NCI-H2107 treated with DMSO at 0.1 percent for 48 hours (cell line): ENCODE results near the gene GNPNAT1.
"Not testable (repeated sequence)": the region's sequence is repeated elsewhere in the genome, so short reads cannot be mapped to it uniquely, and the experiment has no call there.

Experiments used
- DNase-seq: peaks from one replicate; lab custom pipeline; 2025; ENCODE audit not compliant: unreplicated experiment; lab: John Stamatoyannopoulos, UW

Gene GNPNAT1

DNA sequence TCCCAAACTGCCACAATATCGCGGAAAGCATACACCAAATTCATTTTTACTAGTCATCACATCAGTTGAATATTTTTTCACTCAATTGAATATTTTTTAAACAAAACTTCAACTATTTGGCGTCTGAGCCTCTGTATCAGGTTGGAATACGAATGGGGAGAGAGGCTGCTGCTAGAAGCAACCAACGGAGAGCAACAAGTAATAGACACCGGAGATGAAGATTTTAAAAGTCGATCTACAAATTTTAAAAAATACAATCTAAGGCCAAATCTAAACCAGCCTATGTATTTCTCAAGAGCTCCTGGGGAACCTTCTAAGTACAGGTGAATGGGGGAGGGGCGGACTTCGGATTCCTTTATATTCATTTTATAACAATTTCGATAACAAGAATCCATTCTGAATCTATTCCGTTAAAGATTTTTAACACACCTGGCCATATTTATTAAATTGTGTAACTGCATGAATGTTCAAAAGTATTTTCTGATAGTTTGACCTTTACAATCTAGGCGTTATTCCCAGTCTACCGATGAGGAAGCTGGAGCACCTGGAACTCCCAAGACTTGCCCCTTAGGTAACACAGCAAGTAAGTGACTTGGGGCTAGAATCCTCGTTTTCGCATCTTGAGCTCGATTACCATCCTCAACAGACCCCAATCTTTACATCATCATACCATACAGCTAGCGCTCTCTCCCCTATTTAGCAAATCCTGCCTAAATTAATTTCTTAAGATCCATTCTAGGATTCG is 1.2 kb downstream of the GNPNAT1 start:
- DNase-seq = no peak

GRCh38 chr14:52789118-52789517 is 2.3 kb downstream of the GNPNAT1 start:
- no peak for DNase-seq

DNA sequence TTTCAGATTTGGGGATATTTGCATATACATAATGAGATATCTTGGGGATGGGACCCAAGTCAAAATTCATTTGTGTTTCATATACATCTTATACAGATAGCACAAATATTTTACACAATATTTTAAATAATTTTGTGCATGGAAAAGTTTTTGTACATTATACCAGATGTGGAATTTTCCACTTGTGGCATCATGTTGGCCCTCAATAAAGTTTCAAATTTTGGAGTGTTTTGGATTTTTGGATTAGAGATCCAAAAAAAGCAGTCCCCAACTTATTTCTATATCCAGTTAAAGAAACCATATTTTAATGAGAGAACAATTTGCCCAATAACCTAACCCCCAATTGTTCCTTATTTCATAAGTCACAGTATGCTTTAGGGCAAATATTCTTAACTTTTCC is 4.5 kb downstream of the GNPNAT1 start:
- no peak for DNase-seq

DNA sequence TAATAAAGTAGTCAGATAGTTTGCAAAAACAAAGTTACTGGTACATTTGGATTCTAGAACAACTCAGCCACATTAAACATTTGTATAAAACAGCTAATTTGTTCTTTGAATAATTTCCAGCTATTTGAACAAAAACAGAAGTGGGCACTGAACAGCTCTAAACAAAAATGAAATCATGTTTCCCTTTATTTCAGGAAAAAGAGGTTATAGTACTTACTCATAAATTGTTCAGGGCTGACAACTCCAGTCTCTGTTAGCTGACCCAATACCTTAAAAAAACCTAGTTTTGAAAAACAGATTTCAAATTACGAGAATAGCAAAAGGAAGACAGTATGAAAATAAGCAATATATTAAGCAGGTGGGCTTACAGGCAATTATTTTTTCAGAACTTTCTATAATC is 8.2 kb downstream of the GNPNAT1 start:
- DNase-seq = no peak

GRCh38 chr14:52781629-52782028 is 9.8 kb downstream of the GNPNAT1 start:
- DNase-seq = no peak

GRCh38 chr14:52780893-52781292 is 10.5 kb downstream of the GNPNAT1 start:
- no peak for DNase-seq

GRCh38 chr14:52778702-52779101 is 12.7 kb downstream of the GNPNAT1 start:
- no peak for DNase-seq

DNA sequence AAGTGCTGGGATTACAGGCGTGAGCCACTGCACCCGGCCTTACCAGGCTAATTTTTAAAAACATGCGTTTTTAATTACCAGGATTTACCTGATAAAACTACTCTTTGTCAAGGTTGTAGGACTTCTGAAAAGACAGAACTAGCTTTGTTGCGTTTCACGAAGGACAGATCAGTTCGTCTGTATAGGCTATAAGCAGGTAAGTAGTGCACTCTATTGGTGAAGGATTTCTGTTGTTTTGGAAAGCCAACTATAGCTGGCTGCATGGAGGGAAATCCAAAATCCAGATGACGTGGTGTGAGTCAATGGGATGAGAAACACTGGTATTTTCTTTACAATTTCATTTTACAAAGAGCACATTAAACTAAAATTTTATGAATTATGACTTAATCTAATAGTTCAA is 14.6 kb downstream of the GNPNAT1 start:
- no peak for DNase-seq

DNA sequence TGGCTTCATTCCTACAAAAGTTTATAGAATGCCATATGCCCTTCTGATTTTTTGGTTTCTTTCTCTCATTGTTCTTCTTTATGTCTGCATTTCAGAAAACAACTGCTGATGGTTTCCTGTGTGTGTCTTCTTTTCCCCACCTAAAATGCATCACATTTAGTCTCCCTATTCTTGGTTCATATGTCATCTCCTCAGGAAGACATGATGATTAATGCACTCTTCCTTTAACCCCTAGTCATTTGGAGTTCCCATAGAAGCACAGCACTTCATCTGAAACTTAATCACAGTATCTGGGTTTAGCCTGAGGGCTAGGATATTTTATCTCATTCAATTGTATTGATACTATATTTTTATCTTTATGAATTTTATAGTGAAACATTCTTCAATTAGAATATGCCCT is 21.5 kb downstream of the GNPNAT1 start:
- no peak for DNase-seq

DNA sequence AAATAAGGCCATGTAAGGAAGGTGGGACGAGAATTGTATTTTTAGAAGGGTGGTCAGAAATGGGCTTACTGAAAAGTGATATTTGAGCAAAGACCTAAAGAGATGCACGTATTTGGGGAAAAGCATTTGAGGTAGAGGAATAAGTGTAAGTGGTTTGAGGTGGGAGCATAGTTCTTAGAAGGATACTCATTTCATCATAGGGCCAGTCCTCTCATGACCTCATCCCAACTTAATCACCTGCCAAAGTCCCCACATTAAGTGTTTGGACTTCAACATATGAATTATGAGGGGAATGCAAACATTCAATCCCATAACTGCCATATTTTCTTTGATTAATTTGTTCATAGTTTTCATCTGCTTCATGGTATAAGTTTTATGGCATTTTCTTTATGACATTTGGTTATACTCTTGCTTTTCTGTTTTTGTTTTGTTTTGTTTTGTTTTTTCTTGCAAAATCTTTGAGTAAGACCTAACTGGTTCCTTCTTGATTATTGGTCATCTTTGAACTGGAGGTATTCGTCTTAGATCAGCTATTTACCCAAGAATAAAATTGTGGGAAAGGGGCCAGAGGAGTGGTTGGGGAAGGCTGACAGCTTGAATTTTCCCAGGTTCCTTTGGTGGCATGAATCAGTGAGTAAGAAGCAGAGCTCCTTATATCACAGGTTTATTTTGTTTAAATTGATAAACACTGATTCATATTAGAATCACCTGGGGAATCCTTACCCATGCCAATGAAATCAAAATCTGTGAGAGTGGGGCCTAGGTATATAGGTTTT is 24.2 kb downstream of the GNPNAT1 start:
- DNase-seq = no peak

DNA sequence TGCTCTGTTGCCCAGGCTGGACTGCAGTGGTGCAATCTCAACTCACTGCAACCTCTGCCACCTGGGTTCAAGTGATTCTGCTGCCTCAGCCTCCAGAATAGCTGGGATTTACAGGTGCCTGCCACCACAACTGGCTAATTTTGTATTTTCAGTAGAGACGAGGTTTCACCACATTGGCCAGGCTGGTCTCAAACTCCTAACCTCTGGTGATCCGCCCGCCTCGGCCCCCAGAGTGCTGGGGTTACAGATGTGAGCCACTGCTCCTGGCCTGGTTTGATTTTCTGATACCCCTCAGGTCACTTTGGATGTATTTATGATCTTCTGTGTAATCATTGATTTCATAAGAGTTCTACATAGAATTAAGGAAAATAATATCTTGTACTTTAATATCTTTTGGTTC is 28.5 kb downstream of the GNPNAT1 start:
- DNase-seq = not testable (repeated sequence)

GRCh38 chr14:52759145-52759544 is 32.3 kb downstream of the GNPNAT1 start:
- no peak for DNase-seq

DNA sequence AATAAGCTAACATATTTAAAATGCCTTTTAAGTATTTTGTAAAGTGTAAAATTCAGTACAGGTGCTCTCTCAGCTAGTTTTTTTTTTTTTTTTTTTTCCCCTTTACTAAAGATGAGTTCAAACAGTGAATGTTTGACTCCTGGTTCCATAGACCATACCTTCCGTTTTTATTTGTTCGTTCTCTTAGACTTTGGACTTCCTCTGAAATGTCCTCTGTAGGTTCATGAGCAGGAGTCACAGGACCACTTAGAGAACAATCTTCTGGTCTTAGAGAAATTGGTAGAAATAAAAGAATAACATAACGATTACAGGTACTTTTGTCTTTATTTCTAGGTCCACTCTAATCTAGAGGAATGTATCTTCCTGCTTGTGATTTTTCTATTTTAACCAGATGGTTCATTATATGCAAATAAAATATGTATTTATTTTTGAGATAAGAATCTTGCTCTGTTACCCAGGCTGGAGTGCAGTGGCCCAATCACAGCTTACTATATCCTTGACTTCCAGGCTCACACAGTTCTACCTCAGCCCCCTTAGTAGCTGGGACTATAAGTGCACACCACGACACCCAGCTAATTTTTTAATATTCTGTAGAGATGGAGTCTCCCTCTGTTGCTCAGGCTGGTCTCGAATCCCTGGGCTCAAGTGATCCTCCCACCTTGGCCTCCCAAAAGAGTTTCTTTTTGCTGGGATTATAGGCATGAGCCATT is 35.6 kb downstream of the GNPNAT1 start:
- DNase-seq = no peak

GRCh38 chr14:52748647-52749292 is 42.6 kb downstream of the GNPNAT1 start:
- DNase-seq = no peak

GRCh38 chr14:52741865-52742264 is 49.5 kb downstream of the GNPNAT1 start:
- no peak for DNase-seq

- DNase-seq = no peak
Measured at GRCh38 chr14:52740751-52741150, 50.7 kb downstream of the GNPNAT1 start.

- no peak for DNase-seq
Measured at GRCh38 chr14:52738409-52738808, 53.0 kb downstream of the GNPNAT1 start.

GRCh38 chr14:52735921-52736489 is 55.4 kb downstream of the GNPNAT1 start:
- DNase-seq = no peak

DNA sequence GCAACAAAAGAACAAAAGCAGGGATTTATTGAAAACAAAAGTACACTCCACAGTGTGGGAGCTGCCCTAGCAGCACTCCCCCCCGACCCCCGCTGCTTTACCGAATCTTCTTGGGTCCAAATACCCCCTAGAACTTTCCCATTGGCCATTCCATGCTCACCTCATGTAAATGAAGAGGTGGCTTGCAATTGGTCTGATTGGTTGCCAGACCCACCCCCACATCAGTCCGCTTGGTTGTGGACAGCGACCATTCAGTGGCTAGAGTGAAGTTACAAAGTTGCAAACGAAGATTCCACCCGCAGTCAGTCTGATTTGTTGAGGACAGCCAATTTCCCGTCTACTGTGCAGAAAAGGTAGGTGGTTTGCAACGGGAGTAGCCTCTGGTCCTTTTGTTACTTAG is 57.6 kb downstream of the GNPNAT1 start:
- DNase-seq = no peak

DNA sequence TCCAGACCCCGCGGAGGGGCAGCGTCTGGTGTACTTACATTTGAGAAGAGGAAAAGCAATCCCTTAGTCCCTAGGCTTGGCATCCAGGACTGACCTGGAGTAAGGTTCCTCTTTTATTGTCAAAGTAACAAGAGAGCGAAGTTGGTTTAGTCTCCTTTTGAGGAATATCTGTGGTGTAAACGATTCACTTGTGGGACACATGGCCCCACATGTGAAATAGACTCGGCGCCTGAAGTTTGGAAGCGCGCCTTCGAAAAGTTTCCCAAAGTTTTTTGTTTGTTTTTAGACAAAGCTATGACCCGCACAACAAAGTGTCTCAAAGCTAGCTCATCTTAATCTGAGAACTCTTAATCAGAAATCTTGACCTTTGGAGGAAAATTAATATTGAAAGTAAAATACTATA is 60.7 kb downstream of the GNPNAT1 start:
- DNase-seq = no peak
